ENCODE measurements around the gene KIZ.

- TF ChIP-seq CTCF (IDR thresholded peaks at IDR 0.05; ENCODE audit: poor library complexity), result no peak
- no peak for TF ChIP-seq EZH2 (IDR thresholded peaks at IDR 0.05; ENCODE audit: borderline replicate concordance)
- TF ChIP-seq EZH2phosphoT487 (IDR thresholded peaks at IDR 0.05; ENCODE audit: low read depth, severe bottlenecking, unreplicated experiment), result no peak
These were observed 48.0 kb upstream of the KIZ start for GRCh38 chr20:21077809-21078345.
